ENCODE results near the gene MYOT.

- TF ChIP-seq CTCF (IDR thresholded peaks at IDR 0.05; ENCODE audit: low read length) = no peak
- no peak for TF ChIP-seq EZH2 (optimal IDR thresholded peaks at IDR 0.05; ENCODE audit: low read depth, low read length)
- TF ChIP-seq EZH2phosphoT487 (IDR thresholded peaks at IDR 0.05; ENCODE audit: low read length) = no peak
Observed at GRCh38 chr5:137870647-137871339, 3.1 kb downstream of the MYOT start.
